ENCODE data around the gene GABRA5. TPM values are rescaled to one million over a fixed set of nuclear protein-coding genes. Genes with fewer than 3 reads are reported as not detected.

Gene GABRA5
- total RNA-seq, 1 experiment from 2014 or later: not detected

- no peak overlapping the region for H3K4me3 Mint-ChIP-seq (ENCODE audit: low read depth, unreplicated experiment)
- CTCF ChIA-PET: no interaction called here
- no peaks in the 10 kb centered on the region for H3K4me1 Mint-ChIP-seq (ENCODE audit: low read depth, unreplicated experiment)
- no peaks in the 10 kb centered on the region for H3K27me3 Mint-ChIP-seq (ENCODE audit: unreplicated experiment)
- no peaks in the 10 kb centered on the region for H3K9me3 Mint-ChIP-seq (ENCODE audit: low read depth, unreplicated experiment)
- BruUV-seq (replicated peaks): no TSS peak
- H3K36me3 Mint-ChIP-seq (ENCODE audit: insufficient read depth, unreplicated experiment): no peaks in the 10 kb centered on the region
- intact Hi-C loops (cut with micrococcal nuclease; ENCODE audit: unreplicated experiment): no loop called here
- no peak for DNase-seq
- no peak for TF ChIP-seq CTCF (IDR thresholded peaks at IDR 0.05; ENCODE audit: unreplicated experiment)
- H3K27ac Mint-ChIP-seq (ENCODE audit: unreplicated experiment): no peak overlapping the region
These were observed 118.2 kb downstream of the GABRA5 start for GRCh38 chr15:26985050-26985449.

GRCh38 chr15:26996250-26996649, 129.4 kb downstream of the GABRA5 start:
- DNase-seq: no peak
- CTCF ChIA-PET: no interaction called here
- intact Hi-C loops (cut with micrococcal nuclease; ENCODE audit: unreplicated experiment): no loop called here
- Mint-ChIP-seq H3K4me3 (ENCODE audit: low read depth, unreplicated experiment) (no peak overlapping the region), H3K27ac (ENCODE audit: unreplicated experiment) (no peak overlapping the region), H3K36me3 (ENCODE audit: insufficient read depth, unreplicated experiment) (no peaks in the 10 kb centered on the region), H3K9me3 (ENCODE audit: low read depth, unreplicated experiment) (peaks cover 3% of the 10 kb centered on the region), H3K27me3 (ENCODE audit: unreplicated experiment) (no peaks in the 10 kb centered on the region), H3K4me1 (ENCODE audit: low read depth, unreplicated experiment) (no peaks in the 10 kb centered on the region)
- TF ChIP-seq CTCF (IDR thresholded peaks at IDR 0.05; ENCODE audit: unreplicated experiment): no peak
- BruUV-seq (replicated peaks): no TSS peak

Other genes with a start within 250 kb of the GABRA5 start
- gene GABRB3, start 94.0 kb upstream of the GABRA5 start, total RNA-seq (2022): not detected in 2 replicates
- not detected in 2 replicates for gene GABRG3, start 104.1 kb downstream of the GABRA5 start, total RNA-seq (2022)

Data from Calu3 (cell line).